Activated CD4-positive, alpha-beta T cell treated with anti-CD3 and anti-CD28 coated beads, Interleukin-2, amount 10 ng/mL, durations not matched to agents 7 days and 5 days (primary cell): ENCODE data around the gene ZNF672. TPM values are rescaled to one million over a fixed set of nuclear protein-coding genes. Genes with fewer than 3 reads are reported as not detected.

Experiments used
- CTCF ChIA-PET: fragments of 350-600 bp; sonication (Branson Sonifier 250); formaldehyde crosslinking; loops from one replicate; lab custom pipeline; 2021; ENCODE audit warnings: antibody characterized with exemption; lab: Charles Lee
- POLR2A ChIA-PET: fragments of 350-600 bp; sonication (Branson Sonifier 250); formaldehyde crosslinking; loops from one replicate; lab custom pipeline; 2021; ENCODE audit warnings: antibody characterized with exemption; lab: Charles Lee
- DNase-seq: peaks from one replicate; pipeline ENCODE4 v3.0.0-alpha.2; 2020
- H3K27ac Mint-ChIP-seq: one replicate; pipeline ENCODE4 v1.8.0; 2021; ENCODE audit warnings: mild to moderate bottlenecking, moderate library complexity, mixed read lengths
- H3K27me3 Mint-ChIP-seq: one replicate; pipeline ENCODE4 v1.8.0; 2021; ENCODE audit warnings: mixed read lengths
- H3K36me3 Mint-ChIP-seq: one replicate; pipeline ENCODE4 v1.8.0; 2021; ENCODE audit warnings: low read depth, mixed read lengths
- H3K4me1 Mint-ChIP-seq: one replicate; pipeline ENCODE4 v1.8.0; 2021; ENCODE audit warnings: mixed read lengths
- H3K4me3 Mint-ChIP-seq: one replicate; pipeline ENCODE4 v1.8.0; 2021; ENCODE audit warnings: mild to moderate bottlenecking, moderate library complexity, mixed read lengths
- H3K9me3 Mint-ChIP-seq: one replicate; pipeline ENCODE4 v1.8.0; 2021; ENCODE audit warnings: mixed read lengths
- total RNA-seq, 2 experiments: library from RNA; stranded (reverse); gene quantifications; one replicate each; pipeline ENCODE4 v1.2.3, GENCODE V29; 2021

ZNF672 gene
- total RNA-seq, 2 experiments from 2014 or later, result 46.5 to 56.9 TPM

DNA sequence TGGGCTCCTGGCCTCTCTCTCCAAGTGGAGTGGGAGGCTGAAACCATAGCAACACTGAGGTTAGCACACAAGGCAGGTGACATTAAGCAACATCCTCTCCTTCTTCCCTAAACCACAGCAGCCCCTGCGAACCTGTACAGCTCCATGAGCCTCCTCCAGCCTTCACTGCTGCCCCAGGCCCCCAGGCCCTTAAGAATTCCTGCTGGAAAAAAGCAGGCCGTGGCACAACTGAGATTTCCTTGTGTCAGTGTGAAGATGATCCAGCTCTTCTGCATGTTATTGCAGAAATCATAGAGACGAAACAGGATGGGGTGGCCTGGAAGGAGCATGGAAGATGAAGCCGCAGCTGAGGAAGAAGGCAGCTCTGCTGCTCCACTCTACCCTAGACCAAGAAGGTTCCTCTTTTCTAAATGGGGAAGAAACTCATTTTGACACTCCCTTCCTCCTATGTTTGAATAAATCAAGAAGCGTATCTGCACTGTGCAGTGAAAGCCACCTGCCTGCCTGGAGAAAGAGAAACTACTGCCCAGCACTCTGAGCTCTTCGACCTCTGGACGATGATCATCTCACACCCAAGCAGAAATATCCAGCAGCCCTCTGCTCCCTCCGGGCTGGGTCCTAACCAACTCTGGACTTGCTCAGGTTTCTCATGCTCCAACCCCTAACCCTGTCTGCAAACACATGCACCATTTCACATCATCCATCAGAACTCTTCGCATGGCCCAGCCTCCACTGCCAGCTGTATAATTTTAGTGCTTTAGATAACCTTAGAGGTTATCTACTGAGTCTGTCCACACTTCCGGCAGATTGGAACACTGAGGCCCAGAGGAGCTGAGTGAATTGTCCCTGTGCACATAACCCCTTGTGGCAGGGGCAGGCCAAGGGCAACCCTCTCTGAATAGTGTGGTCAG lies 33.0 kb upstream of the ZNF672 start:
- H3K27me3 Mint-ChIP-seq, result peaks cover 4% of the 10 kb centered on the region
- H3K4me1 Mint-ChIP-seq, result peaks cover 8% of the 10 kb centered on the region
- CTCF ChIA-PET, result interaction anchor here (1.3 to 1.9 kb wide), 2 partner anchors 9 to 15 kb away, joined by 3 to 5 read pairs; no protein-coding TSS in a partner anchor
- no peak for DNase-seq
- no peaks in the 10 kb centered on the region for H3K9me3 Mint-ChIP-seq
- POLR2A ChIA-PET, result interaction anchor here (0.5 kb wide), 1 partner anchor 34 kb away, joined by 3 read pairs; no protein-coding TSS in a partner anchor
- no peak overlapping the region for H3K27ac Mint-ChIP-seq
- H3K4me3 Mint-ChIP-seq, result no peak overlapping the region
- H3K36me3 Mint-ChIP-seq, result no peaks in the 10 kb centered on the region

- no peak for DNase-seq
- POLR2A ChIA-PET, result no interaction called here
- no peaks in the 10 kb centered on the region for H3K9me3 Mint-ChIP-seq
- no peaks in the 10 kb centered on the region for H3K36me3 Mint-ChIP-seq
- H3K27me3 Mint-ChIP-seq, result peaks cover 2% of the 10 kb centered on the region
- peaks cover 8% of the 10 kb centered on the region for H3K4me1 Mint-ChIP-seq
- CTCF ChIA-PET, result interaction anchor here (1.2 to 1.9 kb wide), 4 partner anchors 8 to 17 kb away, joined by 3 to 5 read pairs (median 4); no protein-coding TSS in a partner anchor
- no peak overlapping the region for H3K27ac Mint-ChIP-seq
- no peak overlapping the region for H3K4me3 Mint-ChIP-seq
These were observed 32.1 kb upstream of the ZNF672 start for GRCh38 chr1:248805876-248806275.

- Mint-ChIP-seq H3K27ac (no peak overlapping the region), H3K9me3 (no peaks in the 10 kb centered on the region), H3K27me3 (no peaks in the 10 kb centered on the region), H3K36me3 (peaks cover 6% of the 10 kb centered on the region), H3K4me1 (peaks cover 8% of the 10 kb centered on the region), H3K4me3 (no peak overlapping the region)
- ChIA-PET POLR2A (no interaction called here), CTCF (interaction anchor here (0.8 to 1.5 kb wide), 8 partner anchors 9 to 102 kb away, joined by 3 to 5 read pairs (median 4); partner anchors contain the start of gene SH3BP5L)
- peak; percentile 68 for DNase-seq
These were observed 30.8 kb upstream of the ZNF672 start for GRCh38 chr1:248807067-248807737.

DNA sequence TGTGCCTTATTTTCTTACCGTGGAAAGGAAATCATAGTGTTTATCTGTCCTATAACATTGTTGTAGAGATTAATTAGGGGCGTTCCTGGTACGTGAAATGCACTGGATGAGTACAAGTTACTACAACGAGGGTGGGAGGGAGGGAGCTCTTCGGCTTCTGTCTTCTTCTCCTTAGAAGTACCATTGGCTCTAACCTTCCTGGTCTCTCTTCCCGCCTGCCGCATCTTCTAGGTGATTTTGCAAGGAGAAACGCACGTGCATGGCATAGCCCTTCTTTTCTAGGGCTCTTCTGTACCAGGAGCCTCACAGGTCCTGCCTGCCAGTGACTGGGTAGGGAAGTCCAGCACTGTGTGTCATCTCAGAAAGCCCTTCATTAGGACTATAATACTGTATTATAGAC lies 29.1 kb upstream of the ZNF672 start:
- H3K36me3 Mint-ChIP-seq, result peaks cover 20% of the 10 kb centered on the region
- no peak for DNase-seq
- H3K4me3 Mint-ChIP-seq, result no peak overlapping the region
- POLR2A ChIA-PET, result no interaction called here
- H3K27ac Mint-ChIP-seq, result no peak overlapping the region
- peaks cover 10% of the 10 kb centered on the region for H3K4me1 Mint-ChIP-seq
- H3K9me3 Mint-ChIP-seq, result no peaks in the 10 kb centered on the region
- H3K27me3 Mint-ChIP-seq, result no peaks in the 10 kb centered on the region
- CTCF ChIA-PET, result no interaction called here

- Mint-ChIP-seq H3K27ac (peak overlapping the region; percentile 42), H3K9me3 (no peaks in the 10 kb centered on the region), H3K36me3 (peaks cover 31% of the 10 kb centered on the region), H3K4me1 (peaks cover 6% of the 10 kb centered on the region), H3K27me3 (no peaks in the 10 kb centered on the region), H3K4me3 (no peak overlapping the region)
- CTCF ChIA-PET, result no interaction called here
- no peak for DNase-seq
- POLR2A ChIA-PET, result no interaction called here
These were observed 27.9 kb upstream of the ZNF672 start for GRCh38 chr1:248810000-248810726.

GRCh38 chr1:248810727-248811513 lies 27.1 kb upstream of the ZNF672 start:
- DNase-seq, result no peak
- peaks cover 10% of the 10 kb centered on the region for H3K4me1 Mint-ChIP-seq
- H3K9me3 Mint-ChIP-seq, result no peaks in the 10 kb centered on the region
- H3K27me3 Mint-ChIP-seq, result no peaks in the 10 kb centered on the region
- H3K27ac Mint-ChIP-seq, result no peak overlapping the region
- peaks cover 37% of the 10 kb centered on the region for H3K36me3 Mint-ChIP-seq
- no peak overlapping the region for H3K4me3 Mint-ChIP-seq
- ChIA-PET POLR2A (no interaction called here), CTCF (interaction anchor here (1.5 kb wide), 1 partner anchor 18 kb away, joined by 4 read pairs; no protein-coding TSS in a partner anchor)

DNA sequence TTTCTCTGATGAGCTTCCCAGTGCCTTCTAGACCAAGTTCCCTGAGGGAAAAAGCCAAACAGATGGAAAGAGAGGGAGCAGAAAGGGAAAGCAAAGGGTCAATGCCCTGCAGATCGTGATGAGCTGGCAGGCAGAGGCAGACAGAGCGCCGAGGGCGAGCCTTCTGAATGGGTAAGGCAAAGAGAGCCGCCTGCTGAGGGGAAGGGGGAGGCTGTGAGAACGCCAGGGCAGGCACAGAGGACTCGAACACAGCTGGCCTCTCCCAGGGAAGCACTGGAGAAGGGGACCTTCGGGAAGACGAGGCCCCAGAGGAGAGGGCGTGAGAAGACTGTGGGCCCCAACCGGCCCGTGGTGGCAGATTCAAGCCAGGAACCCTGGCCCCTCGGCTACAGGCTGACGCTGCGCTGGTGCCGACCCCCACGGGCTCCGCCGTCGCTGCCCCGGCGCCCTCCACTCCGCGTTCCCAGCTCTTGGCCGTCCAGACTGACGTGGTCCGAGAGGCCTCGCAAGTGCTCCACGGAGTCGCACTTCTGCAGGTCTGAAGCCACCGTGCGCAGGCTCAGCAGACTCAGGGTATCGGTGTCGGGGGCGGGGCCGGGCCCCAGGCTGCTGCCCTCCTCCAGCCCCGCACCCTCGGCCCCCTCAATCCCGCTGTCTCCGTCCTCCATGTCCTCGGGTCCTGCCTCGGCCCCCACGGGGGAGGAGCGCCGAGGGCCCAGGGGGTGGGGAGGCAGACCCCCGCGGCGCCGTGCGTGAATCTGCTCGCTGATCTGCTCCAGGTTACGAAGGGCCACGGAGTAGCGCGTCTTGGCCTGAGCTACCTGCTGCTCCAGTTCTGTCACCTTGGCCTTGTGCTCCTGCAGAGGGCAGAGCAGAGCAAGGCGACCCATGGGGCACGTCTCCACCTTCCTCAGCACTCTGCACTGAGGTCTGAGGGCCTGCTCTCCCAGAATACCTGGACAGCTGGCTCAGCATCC lies 26.2 kb upstream of the ZNF672 start:
- Mint-ChIP-seq H3K4me1 (peaks cover 19% of the 10 kb centered on the region), H3K27me3 (no peaks in the 10 kb centered on the region), H3K4me3 (no peak overlapping the region), H3K27ac (no peak overlapping the region), H3K36me3 (peaks cover 44% of the 10 kb centered on the region), H3K9me3 (no peaks in the 10 kb centered on the region)
- no peak for DNase-seq
- CTCF ChIA-PET, result interaction anchor here (1.5 kb wide), 1 partner anchor 19 kb away, joined by 4 read pairs; no protein-coding TSS in a partner anchor
- POLR2A ChIA-PET, result no interaction called here

GRCh38 chr1:248812736-248813425 lies 25.1 kb upstream of the ZNF672 start:
- Mint-ChIP-seq H3K9me3 (no peaks in the 10 kb centered on the region), H3K27ac (no peak overlapping the region), H3K36me3 (peaks cover 49% of the 10 kb centered on the region), H3K4me3 (no peak overlapping the region), H3K4me1 (peaks cover 29% of the 10 kb centered on the region), H3K27me3 (no peaks in the 10 kb centered on the region)
- DNase-seq, result no peak
- ChIA-PET CTCF (interaction anchor here (0.9 to 1.9 kb wide), 4 partner anchors 8 to 17 kb away, joined by 3 to 6 read pairs (median 4); partner anchors contain the start of gene SH3BP5L), POLR2A (no interaction called here)

- Mint-ChIP-seq H3K27ac (no peak overlapping the region), H3K4me3 (no peak overlapping the region), H3K9me3 (no peaks in the 10 kb centered on the region), H3K4me1 (peaks cover 35% of the 10 kb centered on the region), H3K27me3 (no peaks in the 10 kb centered on the region), H3K36me3 (peaks cover 49% of the 10 kb centered on the region)
- ChIA-PET POLR2A (no interaction called here), CTCF (interaction anchor here (0.9 to 1.9 kb wide), 4 partner anchors 8 to 18 kb away, joined by 3 to 6 read pairs (median 4); partner anchors contain the start of gene SH3BP5L)
- DNase-seq, result no peak
These were observed 24.5 kb upstream of the ZNF672 start for GRCh38 chr1:248813546-248813945.

GRCh38 chr1:248814351-248814750 lies 23.7 kb upstream of the ZNF672 start:
- Mint-ChIP-seq H3K4me3 (no peak overlapping the region), H3K4me1 (peaks cover 43% of the 10 kb centered on the region), H3K27ac (peak overlapping the region; percentile 27), H3K36me3 (peaks cover 54% of the 10 kb centered on the region), H3K27me3 (no peaks in the 10 kb centered on the region), H3K9me3 (no peaks in the 10 kb centered on the region)
- POLR2A ChIA-PET, result no interaction called here
- DNase-seq, result no peak
- CTCF ChIA-PET, result interaction anchor here (1.7 to 1.9 kb wide), 2 partner anchors 8 to 11 kb away, joined by 6 read pairs; partner anchors contain the start of gene SH3BP5L
